GM13976 (cell line): Measurements from ENCODE around the gene SKIC8.
"Not testable (repeated sequence)": the region's sequence is repeated elsewhere in the genome, so short reads cannot be mapped to it uniquely, and the experiment has no call there.

Experiments used
- DNase-seq: peaks from one replicate; pipeline ENCODE4 v3.0.0; 2012; ENCODE audit warnings: low spot score
- CTCF ChIP-seq: IDR thresholded peaks from 2 replicates; pipeline ENCODE4 v1.5.1; 2012; ENCODE audit warnings: borderline replicate concordance, mild to moderate bottlenecking; ENCODE audit not compliant: insufficient read depth; ENCODE audit errors: extremely low read depth, missing control alignments, control extremely low read depth
- in situ Hi-C: fragments of 300-500 bp; cut with MboI; formaldehyde crosslinking; loops from one replicate; pipeline ENCODE4 v1.12.0; 2022; ENCODE audit warnings: low sequenced_read_pairs, mixed read lengths, inconsistent platforms; ENCODE audit not compliant: unreplicated experiment

Gene SKIC8

GRCh38 chr15:78251136-78251535, 48.3 kb downstream of the SKIC8 start:
- DNase-seq, result no peak
- TF ChIP-seq CTCF, result no peak
- in situ Hi-C loops, result no loop called here

- no peak for DNase-seq
- in situ Hi-C loops, result loop anchor here (10.0 to 25.0 kb wide), 2 partner anchors 134 to 287 kb away; no protein-coding TSS in a partner anchor
- TF ChIP-seq CTCF, result no peak
Observed at GRCh38 chr15:78249131-78249530, 50.3 kb downstream of the SKIC8 start.

GRCh38 chr15:78247911-78248310, 51.5 kb downstream of the SKIC8 start:
- no peak for TF ChIP-seq CTCF
- no peak for DNase-seq
- in situ Hi-C loops, result loop anchor here (10.0 to 25.0 kb wide), 2 partner anchors 133 to 286 kb away; no protein-coding TSS in a partner anchor

- in situ Hi-C loops, result loop anchor here (10.0 to 25.0 kb wide), 2 partner anchors 131 to 284 kb away; no protein-coding TSS in a partner anchor
- not testable (repeated sequence) for DNase-seq
Observed at GRCh38 chr15:78245976-78246620, 53.3 kb downstream of the SKIC8 start.

- not testable (repeated sequence) for DNase-seq
- in situ Hi-C loops, result loop anchor here (10.0 to 25.0 kb wide), 2 partner anchors 131 to 283 kb away; no protein-coding TSS in a partner anchor
Observed at GRCh38 chr15:78245392-78245791, 54.0 kb downstream of the SKIC8 start.

- in situ Hi-C loops, result loop anchor here (10.0 to 25.0 kb wide), 2 partner anchors 130 to 283 kb away; no protein-coding TSS in a partner anchor
- DNase-seq, result no peak
- no peak for TF ChIP-seq CTCF
Observed at GRCh38 chr15:78244893-78245292, 54.5 kb downstream of the SKIC8 start.

GRCh38 chr15:78244101-78244500, 55.3 kb downstream of the SKIC8 start:
- no peak for TF ChIP-seq CTCF
- in situ Hi-C loops, result loop anchor here (10.0 to 25.0 kb wide), 2 partner anchors 129 to 282 kb away; no protein-coding TSS in a partner anchor
- DNase-seq, result no peak
